Measurements from ENCODE around the gene OVCH2. TPM values are rescaled to one million over a fixed set of nuclear protein-coding genes. Genes with fewer than 3 reads are reported as not detected.
A peak's percentile ranks its signal among the peaks of the same experiment; 100 is the strongest.

Gene OVCH2
- total RNA-seq, 8 experiments from 2014 or later, result 0.56 to 0.58 TPM; not detected in 6

GRCh38 chr11:7686761-7687160 lies 19.5 kb downstream of the OVCH2 start:
- ATAC-seq (replicated peaks in 6 of 8), result no peak
- in situ Hi-C loops (cut with MboI; ENCODE audit: low pct_unique_long_range_greater_than_20kb in 2 of 9, low sequenced_read_pairs in 9 of 9, unreplicated experiment in 9 of 9), result loop anchor here in 4 of 9 experiments (25.0 kb wide), 3 partner anchors 549 to 599 kb away; partner anchors contain the start of gene RBMXL2 (in 2 of the 4)

GRCh38 chr11:7683571-7683970 lies 22.7 kb downstream of the OVCH2 start:
- no peak for ATAC-seq (replicated peaks in 6 of 8)
- Histone ChIP-seq H3K4me3 (no peak overlapping the region), H3K27ac (no peak overlapping the region), H3K4me1 (replicated peaks in 1 of 2) (no peaks in the 10 kb centered on the region)
- in situ Hi-C loops (cut with MboI; ENCODE audit: low pct_unique_long_range_greater_than_20kb in 2 of 9, low sequenced_read_pairs in 9 of 9, unreplicated experiment in 9 of 9), result loop anchor here in 4 of 9 experiments (25.0 kb wide), 3 partner anchors 546 to 596 kb away; partner anchors contain the start of gene RBMXL2 (in 2 of the 4)
- 44 to 100% (median 66%) methylated on average over 1 to 2 of the region's 2 CpGs for WGBS, 10 experiments

More at GRCh38 chr11:7686761-7687160, 19.5 kb downstream of the OVCH2 start:
- H3K27ac ChIP-seq, result no peak overlapping the region
- no peaks in the 10 kb centered on the region for H3K4me1 ChIP-seq (replicated peaks in 1 of 2)
- 37 to 100% (median 85%) methylated on average over 2 to 4 of the region's 4 CpGs; no CpG with 5 or more reads in 2 of the 10 experiments for WGBS, 10 experiments
- no peak overlapping the region for H3K4me3 ChIP-seq

- Histone ChIP-seq H3K4me3 (no peak overlapping the region), H3K4me1 (replicated peaks in 1 of 2) (peaks cover 0 to 5% of the 10 kb centered on the region in 2 donors), H3K27ac (no peak overlapping the region)
- in situ Hi-C loops (cut with MboI; ENCODE audit: low pct_unique_long_range_greater_than_20kb in 2 of 9, low sequenced_read_pairs in 9 of 9, unreplicated experiment in 9 of 9), result loop anchor here in 4 of 9 experiments (25.0 kb wide), 3 partner anchors 540 to 590 kb away; partner anchors contain the start of gene RBMXL2 (in 2 of the 4)
- 0 to 75% (median 61%) methylated on average over 1 to 4 of the region's 4 CpGs for WGBS, 10 experiments
- ATAC-seq (replicated peaks in 6 of 8), result peak in 3 of 8 experiments; percentile 9 to 17 (median 15)
These were observed 28.5 kb downstream of the OVCH2 start for GRCh38 chr11:7677796-7678201.

- no peak overlapping the region for H3K4me3 ChIP-seq
- 0 to 100% (median 53%) methylated on average over 1 to 5 of the region's 5 CpGs; no CpG with 5 or more reads in 2 of the 10 experiments for whole genome bisulfite sequencing, 10 experiments
- peak in 3 of 8 experiments; percentile 35 to 59 (median 48) for ATAC-seq (replicated peaks in 6 of 8)
- in situ Hi-C loops (cut with MboI; ENCODE audit: low pct_unique_long_range_greater_than_20kb in 2 of 9, low sequenced_read_pairs in 9 of 9, unreplicated experiment in 9 of 9), result loop anchor here in 4 of 9 experiments (25.0 kb wide), 3 partner anchors 540 to 590 kb away; partner anchors contain the start of gene RBMXL2 (in 2 of the 4)
- H3K4me1 ChIP-seq (replicated peaks in 1 of 2), result peaks cover 0 to 8% of the 10 kb centered on the region in 2 donors
- no peak overlapping the region for H3K27ac ChIP-seq
These were observed 29.2 kb downstream of the OVCH2 start for GRCh38 chr11:7677071-7677470.

- no peak for ATAC-seq (replicated peaks in 6 of 8)
- Histone ChIP-seq H3K4me1 (replicated peaks in 1 of 2) (peaks cover 0 to 8% of the 10 kb centered on the region in 2 donors), H3K27ac (no peak overlapping the region), H3K4me3 (no peak overlapping the region)
- in situ Hi-C loops (cut with MboI; ENCODE audit: low pct_unique_long_range_greater_than_20kb in 2 of 9, low sequenced_read_pairs in 9 of 9, unreplicated experiment in 9 of 9), result loop anchor here in 4 of 9 experiments (25.0 kb wide), 3 partner anchors 538 to 588 kb away; partner anchors contain the start of gene RBMXL2 (in 2 of the 4)
- whole genome bisulfite sequencing, 10 experiments, result 55 to 100% (median 83%) methylated on average over 1 to 3 of the region's 3 CpGs; no CpG with 5 or more reads in 3 of the 10 experiments
These were observed 30.6 kb downstream of the OVCH2 start for GRCh38 chr11:7675631-7676030.

GRCh38 chr11:7673724-7674434 lies 32.4 kb downstream of the OVCH2 start:
- in situ Hi-C loops (cut with MboI; ENCODE audit: low pct_unique_long_range_greater_than_20kb in 2 of 9, low sequenced_read_pairs in 9 of 9, unreplicated experiment in 9 of 9), result loop anchor here in 2 of 9 experiments (25.0 kb wide), 1 partner anchor 112 kb away; no protein-coding TSS in a partner anchor
- Histone ChIP-seq H3K4me1 (replicated peaks in 1 of 2) (peaks cover 0 to 14% of the 10 kb centered on the region in 2 donors), H3K27ac (no peak overlapping the region), H3K4me3 (peak overlapping the region in 3 of 5 donors; percentile 10 to 31 (median 26))
- ATAC-seq (replicated peaks in 6 of 8), result peak; percentile 19 to 81 (median 73)
- WGBS, 10 experiments, result 0 to 40% (median 2%) methylated on average over 1 to 7 of the region's 72 CpGs; no CpG with 5 or more reads in 7 of the 10 experiments

GRCh38 chr11:7672960-7673723 lies 33.1 kb downstream of the OVCH2 start, which contains the start of gene CYB5R2:
CYB5R2 (minus strand) TSS chr11:7673500; CDS start chr11:7672825, 675 bp downstream.
- peak in 7 of 8 experiments; percentile 16 to 59 (median 47) for ATAC-seq (replicated peaks in 6 of 8)
- Histone ChIP-seq H3K4me3 (peak within 1 kb of the TSS in 3 of 5 donors; percentile 10 to 31 (median 26)), H3K27ac (no peak within 1 kb of the TSS), H3K4me1 (replicated peaks in 1 of 2) (peaks cover 5 to 22% of the 10 kb centered on the region in 2 donors)
- WGBS, 10 experiments, result 40 to 75% (median 71%) methylated on average over 1 to 4 of the region's 40 CpGs; no CpG with 5 or more reads in 7 of the 10 experiments
- in situ Hi-C loops (cut with MboI; ENCODE audit: low pct_unique_long_range_greater_than_20kb in 2 of 9, low sequenced_read_pairs in 9 of 9, unreplicated experiment in 9 of 9), result loop anchor here in 2 of 9 experiments (25.0 kb wide), 1 partner anchor 111 kb away; no protein-coding TSS in a partner anchor

GRCh38 chr11:7672276-7672959 lies 33.9 kb downstream of the OVCH2 start:
- H3K4me3 ChIP-seq, result no peak overlapping the region
- 84 to 100% (median 94%) methylated on average over 2 to 8 of the region's 16 CpGs; no CpG with 5 or more reads in 6 of the 10 experiments for WGBS, 10 experiments
- no peak for ATAC-seq (replicated peaks in 6 of 8)
- peaks cover 7 to 26% of the 10 kb centered on the region in 2 donors for H3K4me1 ChIP-seq (replicated peaks in 1 of 2)
- H3K27ac ChIP-seq, result no peak overlapping the region
- in situ Hi-C loops (cut with MboI; ENCODE audit: low pct_unique_long_range_greater_than_20kb in 2 of 9, low sequenced_read_pairs in 9 of 9, unreplicated experiment in 9 of 9), result loop anchor here in 2 of 9 experiments (25.0 kb wide), 1 partner anchor 110 kb away; no protein-coding TSS in a partner anchor

GRCh38 chr11:7671347-7672215 lies 34.7 kb downstream of the OVCH2 start:
- no peak overlapping the region for H3K4me3 ChIP-seq
- WGBS, 10 experiments, result 80 to 100% (median 85%) methylated on average over 1 to 6 of the region's 10 CpGs; no CpG with 5 or more reads in 3 of the 10 experiments
- in situ Hi-C loops (cut with MboI; ENCODE audit: low pct_unique_long_range_greater_than_20kb in 2 of 9, low sequenced_read_pairs in 9 of 9, unreplicated experiment in 9 of 9), result loop anchor here in 2 of 9 experiments (25.0 kb wide), 1 partner anchor 109 kb away; no protein-coding TSS in a partner anchor
- ATAC-seq (replicated peaks in 6 of 8), result no peak
- H3K4me1 ChIP-seq (replicated peaks in 1 of 2), result peaks cover 7 to 28% of the 10 kb centered on the region in 2 donors
- H3K27ac ChIP-seq, result no peak overlapping the region

- no peak overlapping the region for H3K27ac ChIP-seq
- 50 to 100% (median 83%) methylated on average over 1 to 4 of the region's 4 CpGs; no CpG with 5 or more reads in 2 of the 10 experiments for WGBS, 10 experiments
- H3K4me1 ChIP-seq (replicated peaks in 1 of 2), result peaks cover 7 to 28% of the 10 kb centered on the region in 2 donors
- no peak for ATAC-seq (replicated peaks in 6 of 8)
- in situ Hi-C loops (cut with MboI; ENCODE audit: low pct_unique_long_range_greater_than_20kb in 2 of 9, low sequenced_read_pairs in 9 of 9, unreplicated experiment in 9 of 9), result loop anchor here in 2 of 9 experiments (25.0 kb wide), 1 partner anchor 108 kb away; no protein-coding TSS in a partner anchor
- no peak overlapping the region for H3K4me3 ChIP-seq
These were observed 35.6 kb downstream of the OVCH2 start for GRCh38 chr11:7670641-7671040.

- Histone ChIP-seq H3K4me3 (no peak overlapping the region), H3K4me1 (replicated peaks in 1 of 2) (peaks cover 7 to 28% of the 10 kb centered on the region in 2 donors), H3K27ac (peak overlapping the region in 1 of 2 donors; percentile 34)
- WGBS, 10 experiments, result 40 to 77% (median 47%) methylated on average over 1 to 4 of the region's 5 CpGs; no CpG with 5 or more reads in 6 of the 10 experiments
- in situ Hi-C loops (cut with MboI; ENCODE audit: low pct_unique_long_range_greater_than_20kb in 2 of 9, low sequenced_read_pairs in 9 of 9, unreplicated experiment in 9 of 9), result loop anchor here in 2 of 9 experiments (25.0 kb wide), 1 partner anchor 107 kb away; no protein-coding TSS in a partner anchor
- peak in 5 of 8 experiments; percentile 56 to 74 (median 66) for ATAC-seq (replicated peaks in 6 of 8)
These were observed 37.4 kb downstream of the OVCH2 start for GRCh38 chr11:7668911-7669310.
